NCI-H1694 treated with DMSO at 0.1 percent for 48 hours (cell line): ENCODE measurements around the gene COL9A3.

Source experiments
- DNase-seq: peaks from one replicate; lab custom pipeline; 2025; lab: John Stamatoyannopoulos, UW

COL9A3 gene

GRCh38 chr20:62796699-62797491 is 20.0 kb upstream of the COL9A3 start:
- no peak for DNase-seq

GRCh38 chr20:62797671-62798532 is 18.9 kb upstream of the COL9A3 start:
- DNase-seq: no peak

- DNase-seq: no peak
These were observed 17.8 kb upstream of the COL9A3 start for GRCh38 chr20:62799036-62799435.

GRCh38 chr20:62799459-62799858 is 17.4 kb upstream of the COL9A3 start:
- no peak for DNase-seq

GRCh38 chr20:62799873-62800272 is 17.0 kb upstream of the COL9A3 start:
- DNase-seq: no peak

GRCh38 chr20:62800314-62801259 is 16.3 kb upstream of the COL9A3 start:
- DNase-seq: peak; percentile 21

GRCh38 chr20:62801284-62802010 is 15.4 kb upstream of the COL9A3 start:
- no peak for DNase-seq

GRCh38 chr20:62802026-62802712 is 14.7 kb upstream of the COL9A3 start:
- no peak for DNase-seq

GRCh38 chr20:62804021-62804626 is 12.7 kb upstream of the COL9A3 start:
- no peak for DNase-seq

GRCh38 chr20:62804627-62805154 is 12.2 kb upstream of the COL9A3 start, which contains the start of gene OGFR:
TSS of gene OGFR (plus strand) at chr20:62804835. CDS start at chr20:62804860, 25 bp downstream.
- DNase-seq: no peak

GRCh38 chr20:62805155-62805710 is 11.6 kb upstream of the COL9A3 start:
- no peak for DNase-seq

- no peak for DNase-seq
These were observed 11.0 kb upstream of the COL9A3 start for GRCh38 chr20:62805711-62806382.

- no peak for DNase-seq
These were observed 10.3 kb upstream of the COL9A3 start for GRCh38 chr20:62806383-62807050.

GRCh38 chr20:62807444-62808210 is 9.2 kb upstream of the COL9A3 start:
- no peak for DNase-seq

GRCh38 chr20:62808211-62808865 is 8.5 kb upstream of the COL9A3 start:
- DNase-seq: peak; percentile 22

- DNase-seq: no peak
These were observed 7.1 kb upstream of the COL9A3 start for GRCh38 chr20:62809530-62810428.
